Measurements from ENCODE around the gene LY86. TPM values are rescaled to one million over a fixed set of nuclear protein-coding genes. Genes with fewer than 3 reads are reported as not detected.

LY86 gene
- total RNA-seq, 1 experiment from 2014 or later = not detected

DNA sequence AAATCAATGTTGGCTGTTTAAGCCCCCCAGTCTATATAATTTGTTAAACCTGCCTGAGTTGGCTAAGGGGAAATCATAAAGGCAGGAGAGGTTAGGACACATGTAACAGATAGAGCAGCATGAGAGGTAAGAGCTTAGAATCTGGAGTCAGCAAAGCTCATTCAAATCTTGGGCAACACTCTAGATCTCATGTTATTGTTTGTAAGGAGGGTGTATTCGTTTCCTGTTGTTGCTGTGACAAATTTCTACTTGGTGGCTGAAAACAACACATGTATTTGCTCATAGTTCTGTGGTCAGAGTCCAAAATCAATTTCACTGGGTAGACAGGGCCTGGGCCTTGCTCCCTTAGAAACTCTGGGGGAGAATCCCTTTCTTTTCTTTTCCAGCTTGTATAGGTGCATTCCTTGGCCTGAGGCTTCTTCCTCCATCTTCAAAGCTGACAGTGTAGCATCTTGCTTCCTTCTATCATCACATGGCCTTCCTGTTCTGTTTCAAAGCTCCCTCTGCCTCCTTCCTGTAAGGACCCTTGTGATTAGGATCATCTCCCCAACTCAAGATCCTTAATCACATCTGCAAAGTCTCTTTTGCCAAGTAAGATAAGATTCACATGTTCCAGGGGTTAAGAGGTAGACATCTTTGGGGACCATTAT lies 4.4 kb downstream of the LY86 start:
- WGBS (ENCODE audit: extremely low coverage, insufficient read length, low lambda C conversion rate) = no CpG with 5 or more reads among the region's 1 CpG
- peaks cover 4% of the 10 kb centered on the region for H3K27me3 Mint-ChIP-seq (ENCODE audit: low read depth)
- H3K27me3 ChIP-seq (ENCODE audit: insufficient read depth, low read length) = no peaks in the 10 kb centered on the region
- no peaks in the 10 kb centered on the region for H3K4me1 ChIP-seq (ENCODE audit: insufficient read depth, low read length)
- H3K4me1 Mint-ChIP-seq = peaks cover 10 to 11% of the 10 kb centered on the region in 2 experiments
- H3K4me2 ChIP-seq (ENCODE audit: insufficient read depth, insufficient read length, low read length) = no peak overlapping the region
- H3K14ac ChIP-seq (ENCODE audit: insufficient read depth, low read length) = no peak overlapping the region
- H2AFZ ChIP-seq (ENCODE audit: low read length) = no peak overlapping the region
- no peaks in the 10 kb centered on the region for H3K36me3 Mint-ChIP-seq (ENCODE audit: insufficient read depth in 1 of 3, low read depth in 3 of 3)
- no peak overlapping the region for H3K27ac ChIP-seq (ENCODE audit: insufficient read length, low read depth, low read length)
- H3T11ph ChIP-seq (ENCODE audit: low read length) = no peak overlapping the region
- no peak overlapping the region for H3K23ac ChIP-seq (ENCODE audit: insufficient read length, low read depth, low read length)
- H3K79me1 ChIP-seq (ENCODE audit: insufficient read depth, low read depth, low read length, poor library complexity, severe bottlenecking) = no peaks in the 10 kb centered on the region
- no peak overlapping the region for H3K18ac ChIP-seq (ENCODE audit: insufficient read length, low read depth, low read length)
- H2BK15ac ChIP-seq (ENCODE audit: low read depth, low read length) = no peak overlapping the region
- no peaks in the 10 kb centered on the region for H3K9me3 Mint-ChIP-seq
- H2BK12ac ChIP-seq (ENCODE audit: insufficient read length, low read depth, low read length) = no peak overlapping the region
- no peak overlapping the region for H3K4me3 Mint-ChIP-seq
- H2BK120ac ChIP-seq (ENCODE audit: low read depth, low read length, poor library complexity, severe bottlenecking) = no peak overlapping the region
- H4K20me1 ChIP-seq (ENCODE audit: control insufficient read depth, insufficient read depth, insufficient read length) = no peaks in the 10 kb centered on the region
- TF ChIP-seq, protein P1, sequence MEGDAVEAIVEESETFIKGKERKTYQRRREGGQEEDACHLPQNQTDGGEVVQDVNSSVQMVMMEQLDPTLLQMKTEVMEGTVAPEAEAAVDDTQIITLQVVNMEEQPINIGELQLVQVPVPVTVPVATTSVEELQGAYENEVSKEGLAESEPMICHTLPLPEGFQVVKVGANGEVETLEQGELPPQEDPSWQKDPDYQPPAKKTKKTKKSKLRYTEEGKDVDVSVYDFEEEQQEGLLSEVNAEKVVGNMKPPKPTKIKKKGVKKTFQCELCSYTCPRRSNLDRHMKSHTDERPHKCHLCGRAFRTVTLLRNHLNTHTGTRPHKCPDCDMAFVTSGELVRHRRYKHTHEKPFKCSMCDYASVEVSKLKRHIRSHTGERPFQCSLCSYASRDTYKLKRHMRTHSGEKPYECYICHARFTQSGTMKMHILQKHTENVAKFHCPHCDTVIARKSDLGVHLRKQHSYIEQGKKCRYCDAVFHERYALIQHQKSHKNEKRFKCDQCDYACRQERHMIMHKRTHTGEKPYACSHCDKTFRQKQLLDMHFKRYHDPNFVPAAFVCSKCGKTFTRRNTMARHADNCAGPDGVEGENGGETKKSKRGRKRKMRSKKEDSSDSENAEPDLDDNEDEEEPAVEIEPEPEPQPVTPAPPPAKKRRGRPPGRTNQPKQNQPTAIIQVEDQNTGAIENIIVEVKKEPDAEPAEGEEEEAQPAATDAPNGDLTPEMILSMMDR (conservative IDR thresholded peaks at IDR 0.05) = no peak
- no peak overlapping the region for H4K8ac ChIP-seq (replicated peaks; ENCODE audit: insufficient read length, low read depth, low read length)
- H3K4ac ChIP-seq (ENCODE audit: low read depth, low read length) = no peak overlapping the region
- H3K9me3 ChIP-seq (ENCODE audit: control insufficient read depth, low read depth, low read length) = no peaks in the 10 kb centered on the region
- no peak overlapping the region for H4K91ac ChIP-seq (ENCODE audit: insufficient read length, low read depth, low read length)
- H2BK20ac ChIP-seq (ENCODE audit: low read depth, low read length, poor library complexity, severe bottlenecking) = no peak overlapping the region
- H3K9ac ChIP-seq (ENCODE audit: extremely low read depth, insufficient read length, low read length) = no peak overlapping the region
- no peak overlapping the region for H3K56ac ChIP-seq (ENCODE audit: insufficient read length, low read depth, low read length)
- no peak overlapping the region for H3K27ac Mint-ChIP-seq
- no peaks in the 10 kb centered on the region for H3K23me2 ChIP-seq (ENCODE audit: insufficient read length, low read depth, low read length, poor library complexity, severe bottlenecking)
- H4K5ac ChIP-seq (ENCODE audit: insufficient read length, low read depth, low read length) = no peak overlapping the region
- no peak overlapping the region for H2BK5ac ChIP-seq (ENCODE audit: insufficient read length, low read length)
- H2AK5ac ChIP-seq (ENCODE audit: insufficient read length, low read length) = no peak overlapping the region
- no peak for DNase-seq
- no peaks in the 10 kb centered on the region for H3K79me2 ChIP-seq (ENCODE audit: insufficient read depth, low read length)

All from H9 (cell line).